Measurements from ENCODE around the gene NUTM2B.
"Not testable (repeated sequence)": the region's sequence is repeated elsewhere in the genome, so short reads cannot be mapped to it uniquely, and the experiment has no call there.

Gene NUTM2B

GRCh38 chr10:79702927-79703326 lies at the start of gene NUTM2B:
Gene NUTM2B (plus strand): TSS chr10:79703227. CDS start chr10:79703610, 383 bp downstream.
- not testable (repeated sequence) for FAIRE-seq

- FAIRE-seq, result not testable (repeated sequence)
Measured at GRCh38 chr10:79663287-79663686, 39.7 kb upstream of the NUTM2B start.

DNA sequence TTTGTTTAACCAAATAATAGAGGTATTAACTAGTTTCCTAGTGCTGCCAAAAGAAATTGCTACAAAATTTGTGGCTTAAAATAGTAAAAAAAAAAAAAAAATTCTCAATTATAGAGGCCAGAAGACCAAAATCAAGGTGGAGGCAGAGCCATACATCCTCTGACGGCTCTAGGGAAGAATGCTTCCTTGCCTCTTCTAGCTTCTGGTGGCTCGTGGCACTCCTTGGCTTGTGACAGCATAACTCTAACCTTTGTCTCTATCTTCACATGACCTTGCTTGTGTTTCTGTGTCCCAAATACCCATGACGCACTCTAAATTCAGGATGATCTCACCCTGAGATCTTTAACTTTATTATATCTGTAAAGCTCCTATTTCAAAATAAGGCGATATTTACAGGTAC lies 38.3 kb upstream of the NUTM2B start:
- not testable (repeated sequence) for FAIRE-seq

DNA sequence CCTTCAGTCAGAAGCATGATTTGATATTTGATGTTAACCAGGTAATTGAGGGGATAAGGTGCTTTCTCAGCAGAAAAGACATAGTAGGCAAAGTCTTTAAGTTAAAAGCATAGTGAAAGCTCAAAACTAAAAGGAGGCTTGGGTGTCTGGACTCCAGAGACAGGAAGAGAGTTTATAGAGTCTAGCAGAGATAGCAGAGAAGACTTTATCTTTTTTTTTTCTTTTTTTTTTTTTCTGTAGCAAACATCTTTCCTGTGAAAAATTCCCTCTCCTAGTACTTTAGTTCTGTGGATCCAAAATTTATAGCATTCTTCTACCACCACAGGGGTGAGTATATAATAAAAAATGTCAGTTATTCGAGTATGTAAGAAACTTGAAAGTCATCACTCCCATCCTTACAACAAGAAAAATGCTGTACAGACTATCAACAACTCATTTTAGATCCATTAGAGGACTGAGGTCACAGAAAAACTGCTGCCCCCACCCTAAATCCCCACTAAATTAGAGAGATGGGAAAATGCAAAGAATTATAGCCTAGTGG lies 33.7 kb upstream of the NUTM2B start:
- FAIRE-seq, result not testable (repeated sequence)

DNA sequence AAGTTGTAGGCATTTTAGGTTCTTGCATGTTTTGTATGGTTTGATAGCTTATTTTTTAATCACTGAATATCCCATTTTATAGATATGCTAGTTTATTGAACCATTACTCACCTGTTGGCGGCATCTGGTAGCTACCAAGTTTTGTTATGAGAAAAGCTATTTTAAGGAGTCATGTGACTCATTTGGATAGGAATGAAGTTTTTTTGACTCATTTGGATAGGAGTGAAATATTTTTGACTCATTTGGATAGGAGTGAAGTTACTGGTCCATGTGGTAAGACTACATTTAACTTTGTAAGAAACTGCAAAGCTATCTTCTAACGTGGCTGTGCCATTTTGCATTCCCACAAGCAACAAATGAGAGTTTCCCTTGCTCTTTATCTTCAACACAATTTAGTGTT lies 28.1 kb upstream of the NUTM2B start:
- FAIRE-seq, result not testable (repeated sequence)

- FAIRE-seq, result not testable (repeated sequence)
Measured at GRCh38 chr10:79683026-79683883, 19.8 kb upstream of the NUTM2B start.

DNA sequence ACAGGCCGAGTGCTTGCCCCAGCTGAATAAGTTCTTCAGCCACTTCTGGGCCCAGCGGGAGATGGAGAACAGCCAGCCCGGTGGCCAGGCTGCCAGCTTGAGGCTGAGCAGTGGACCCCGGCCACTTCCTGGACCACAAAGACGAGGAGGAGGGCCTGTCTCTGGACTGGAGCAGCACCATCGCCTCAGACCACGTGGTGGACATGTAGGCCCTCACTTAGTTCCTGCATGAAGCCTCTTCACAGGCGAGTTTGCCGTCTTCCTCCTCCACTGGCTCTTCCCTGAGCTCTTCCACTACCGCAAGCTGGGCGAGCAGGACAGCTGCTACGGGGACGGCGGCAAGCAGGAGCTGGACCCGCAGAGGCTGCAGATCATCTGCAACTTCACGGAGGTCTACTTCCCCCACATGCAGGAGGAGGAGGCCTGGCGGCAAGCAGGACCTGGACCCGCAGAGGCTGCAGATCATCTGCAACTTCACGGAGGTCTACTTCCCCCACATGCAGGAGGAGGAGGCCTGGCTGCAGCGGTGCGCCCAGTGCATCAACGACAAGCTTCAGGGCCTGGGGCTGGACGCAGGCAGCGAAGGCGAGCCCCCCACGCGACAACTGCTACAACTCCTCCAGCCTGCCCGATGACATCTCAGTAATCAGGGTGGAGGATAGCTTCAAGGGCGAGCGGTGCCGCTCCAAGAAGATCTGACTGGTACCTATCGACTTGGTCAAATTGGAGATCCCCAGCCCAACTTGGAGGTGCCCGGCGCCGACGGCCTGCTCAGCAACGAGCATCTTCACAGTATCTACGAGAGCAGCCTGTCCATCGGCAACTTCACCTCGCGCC lies 18.9 kb upstream of the NUTM2B start:
- not testable (repeated sequence) for FAIRE-seq

- not testable (repeated sequence) for FAIRE-seq
Measured at GRCh38 chr10:79685044-79685685, 17.9 kb upstream of the NUTM2B start.

DNA sequence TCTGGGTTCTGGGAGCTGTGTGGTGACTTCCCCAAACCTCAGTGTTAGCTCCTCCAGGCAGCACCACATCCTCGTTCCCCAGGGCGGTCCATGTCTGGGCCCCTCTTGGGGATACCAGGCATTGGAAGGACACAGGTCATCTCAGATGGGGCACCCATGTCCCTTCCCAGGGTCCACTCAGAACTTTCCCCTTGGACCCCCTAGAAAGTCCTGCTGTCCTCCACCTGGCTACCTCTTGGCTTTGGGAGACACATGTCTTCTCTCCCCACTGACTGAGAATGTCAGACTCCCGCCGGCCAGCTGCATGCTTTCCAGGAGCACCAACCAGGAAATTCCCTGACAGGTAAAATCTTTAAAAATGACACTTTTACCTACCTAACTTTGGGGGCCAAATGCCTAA lies 16.4 kb upstream of the NUTM2B start:
- not testable (repeated sequence) for FAIRE-seq

GRCh38 chr10:79687406-79688150 lies 15.4 kb upstream of the NUTM2B start:
- not testable (repeated sequence) for FAIRE-seq

- not testable (repeated sequence) for FAIRE-seq
Measured at GRCh38 chr10:79688798-79689197, 14.2 kb upstream of the NUTM2B start.

GRCh38 chr10:79696596-79696995 lies 6.4 kb upstream of the NUTM2B start:
- not testable (repeated sequence) for FAIRE-seq

DNA sequence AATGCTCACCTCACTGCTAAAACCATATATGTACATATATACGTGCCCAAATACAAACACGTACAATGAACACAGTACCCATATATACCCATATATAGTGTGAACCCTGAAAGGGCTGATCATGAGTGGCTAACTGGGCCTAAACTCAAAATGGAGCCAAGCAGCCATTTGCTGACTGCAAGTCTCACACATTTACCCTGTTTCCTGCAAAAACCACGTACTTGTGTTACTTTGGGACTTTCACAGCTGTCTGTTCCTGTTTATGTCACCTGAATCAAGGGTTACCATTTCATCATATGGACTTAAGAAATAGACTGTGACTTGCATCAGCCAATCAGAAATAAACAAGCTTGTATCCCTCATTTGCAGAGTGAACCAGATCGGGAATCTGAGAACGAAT lies 5.9 kb upstream of the NUTM2B start:
- not testable (repeated sequence) for FAIRE-seq

- FAIRE-seq, result not testable (repeated sequence)
Measured at GRCh38 chr10:79700381-79700944, 2.6 kb upstream of the NUTM2B start.

DNA sequence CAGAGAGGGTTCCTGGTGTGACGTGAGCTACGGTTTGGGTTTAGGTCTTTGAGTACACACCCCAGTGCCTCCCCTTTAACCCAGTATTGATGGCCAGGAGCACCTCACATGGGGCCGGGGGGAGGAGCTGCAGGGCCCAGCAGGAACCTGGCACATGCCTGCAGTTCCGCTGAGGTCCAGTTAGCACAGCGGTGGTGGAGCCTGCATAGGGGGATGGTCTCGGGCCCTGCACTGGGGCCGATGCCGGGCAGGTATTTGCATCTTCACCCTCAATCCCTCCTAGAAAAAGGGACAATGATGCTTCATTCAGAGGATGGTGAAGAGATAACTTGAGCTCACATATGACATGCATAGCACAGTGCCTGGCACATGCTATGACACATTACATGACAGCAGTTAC lies 4.0 kb downstream of the NUTM2B start:
- FAIRE-seq, result not testable (repeated sequence)

DNA sequence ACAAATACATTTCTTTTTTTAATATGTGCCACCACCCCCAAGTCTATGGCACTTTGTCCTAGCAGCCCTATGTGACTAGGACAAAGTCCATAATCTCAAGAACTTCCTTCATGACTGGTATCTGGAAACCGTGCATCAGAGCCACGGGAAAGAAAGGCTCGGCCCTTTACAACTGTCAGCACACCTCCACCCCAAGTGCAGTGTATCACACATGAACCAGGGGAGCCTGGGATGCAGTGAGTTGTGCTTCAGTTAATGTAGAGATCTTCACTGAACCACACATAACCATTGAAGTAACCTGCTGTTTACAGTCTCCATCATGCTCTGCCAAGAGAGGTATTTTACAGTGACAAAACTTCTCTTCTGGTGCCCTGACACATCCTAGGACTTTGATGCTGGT lies 11.9 kb downstream of the NUTM2B start:
- not testable (repeated sequence) for FAIRE-seq

DNA sequence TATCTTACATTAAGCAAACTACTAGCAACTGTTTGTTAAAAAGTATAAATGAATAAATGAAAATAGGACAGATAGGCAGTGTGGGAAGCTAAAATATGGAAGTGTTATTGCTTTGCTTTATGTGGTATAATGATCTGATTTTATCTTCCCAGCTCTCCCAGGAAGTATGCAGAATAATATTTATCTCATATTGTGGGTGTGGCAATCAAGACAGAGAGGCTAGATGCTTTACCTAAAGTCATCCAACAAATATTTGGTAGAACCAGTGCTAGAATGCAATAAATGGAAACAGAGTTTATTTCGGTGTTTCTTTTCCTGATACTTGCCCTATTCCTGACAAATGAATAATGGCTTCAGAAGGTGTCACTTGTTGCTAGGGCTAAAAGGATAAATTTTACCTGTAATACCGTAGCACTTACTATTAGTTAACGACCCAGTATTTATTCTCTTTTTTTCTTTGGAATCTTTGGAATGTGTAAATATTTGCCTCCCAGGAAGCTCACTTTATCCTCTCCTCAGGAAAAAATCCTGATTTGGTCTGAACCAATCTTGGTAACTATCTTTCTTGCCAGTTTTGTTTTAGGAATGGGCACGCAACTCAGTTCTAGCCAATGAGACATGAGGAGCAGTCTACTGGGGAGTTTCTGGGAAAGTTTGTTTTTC lies 14.0 kb downstream of the NUTM2B start:
- not testable (repeated sequence) for FAIRE-seq

GRCh38 chr10:79720000-79720399 lies 17.0 kb downstream of the NUTM2B start:
- not testable (repeated sequence) for FAIRE-seq

DNA sequence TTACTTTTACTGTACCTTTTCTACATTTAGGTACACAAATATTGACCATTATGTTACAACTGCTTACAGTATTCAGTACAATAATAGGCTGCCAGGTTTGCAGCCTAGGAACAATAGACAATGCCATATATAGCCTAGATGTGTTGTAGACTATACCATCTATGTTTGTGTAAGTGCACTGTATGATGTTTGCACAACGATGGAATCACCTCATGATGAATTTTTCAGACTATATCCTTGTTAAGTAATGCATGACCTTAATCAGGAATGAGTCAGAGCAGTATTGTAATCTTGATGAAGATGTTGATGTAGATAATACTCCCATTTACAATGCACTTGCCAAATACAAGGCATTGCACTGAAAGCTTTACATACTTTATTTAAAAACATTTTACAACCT lies 23.6 kb downstream of the NUTM2B start:
- not testable (repeated sequence) for FAIRE-seq

DNA sequence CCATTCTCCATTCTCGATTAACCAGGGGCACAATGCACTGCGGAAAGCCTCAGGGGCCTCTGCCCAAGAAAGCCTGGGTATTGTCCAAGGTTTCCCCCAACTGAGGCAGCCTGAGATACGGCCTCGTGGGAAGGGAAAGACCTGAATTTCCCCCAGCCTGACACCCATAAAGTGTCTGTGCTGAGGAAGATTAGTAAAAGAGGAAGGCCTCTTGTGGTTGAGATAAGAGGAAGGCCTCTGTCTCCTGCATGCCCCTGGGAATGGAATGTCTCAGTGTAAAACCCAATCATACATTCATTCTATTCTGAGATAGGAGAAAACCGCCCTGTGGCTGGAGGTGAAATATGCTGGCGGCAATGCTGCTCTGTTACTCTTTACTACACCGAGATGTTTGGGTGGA lies 41.8 kb downstream of the NUTM2B start:
- not testable (repeated sequence) for FAIRE-seq

- FAIRE-seq, result not testable (repeated sequence)
Measured at GRCh38 chr10:79748510-79748909, 45.5 kb downstream of the NUTM2B start.
